Upper lobe of right lung (tissue), 1 donor: Measurements from ENCODE around the gene LYSMD1. TPM values are rescaled to one million over a fixed set of nuclear protein-coding genes. Genes with fewer than 3 reads are reported as not detected.

ENCODE experiments used
- ATAC-seq: fragments of 200-7000 bp; cut with Tn5 transposase; one replicate; pipeline ENCODE4 v1.9.1; 2020; ENCODE audit warnings: mild to moderate bottlenecking, moderate library complexity
- DNase-seq: peaks from one replicate; pipeline ENCODE4 v3.0.0-alpha.2; 2020
- H3K27ac ChIP-seq: fragments of 200-600 bp; one replicate; pipeline ENCODE4 v1.8.0; 2022
- H3K27me3 ChIP-seq: fragments of 200-600 bp; one replicate; pipeline ENCODE4 v1.8.0; 2022; ENCODE audit warnings: mild to moderate bottlenecking
- H3K36me3 ChIP-seq: fragments of 200-600 bp; one replicate; pipeline ENCODE4 v1.8.0; 2022
- H3K4me1 ChIP-seq: fragments of 200-600 bp; one replicate; pipeline ENCODE4 v1.8.0; 2022
- H3K4me3 ChIP-seq: fragments of 200-600 bp; one replicate; pipeline ENCODE4 v1.8.0; 2022; ENCODE audit warnings: mild to moderate bottlenecking
- H3K9me3 ChIP-seq: fragments of 200-600 bp; one replicate; pipeline ENCODE4 v1.8.0; 2022
- CTCF ChIP-seq: fragments of 200-600 bp; IDR thresholded peaks from one replicate; pipeline ENCODE4 v1.8.0; 2022; ENCODE audit warnings: antibody characterized with exemption
- intact Hi-C: fragments of 100-400 bp; cut with DNase I; formaldehyde crosslinking; loops from one replicate; pipeline ENCODE4 v1.11.0; 2022
- total RNA-seq: library from RNA; stranded (reverse); fragmentation: NEBNext Ultra II Directional; extraction: Animal tissue kit (Norgen Biotek cat#: 25700); gene quantifications from one replicate; pipeline ENCODE4 v1.2.1, GENCODE V29; 2021
- donor health status: DM: no; HTN: yes; CAD: no; lungs with severe emphysema.

The LYSMD1 gene
- total RNA-seq, 1 donor from 2014 or later, result 6.2 TPM

GRCh38 chr1:151143986-151144385 is 21.7 kb downstream of the LYSMD1 start:
- ATAC-seq (no peak), DNase-seq (no peak)
- Histone ChIP-seq H3K4me3 (no peak overlapping the region), H3K27me3 (no peaks in the 10 kb centered on the region), H3K27ac (no peak overlapping the region), H3K4me1 (peaks cover 24% of the 10 kb centered on the region), H3K9me3 (no peaks in the 10 kb centered on the region), H3K36me3 (no peaks in the 10 kb centered on the region)
- intact Hi-C loops, result no loop called here
- TF ChIP-seq CTCF, result no peak

GRCh38 chr1:151143057-151143435 is 22.7 kb downstream of the LYSMD1 start:
- Histone ChIP-seq H3K27me3 (no peaks in the 10 kb centered on the region), H3K36me3 (no peaks in the 10 kb centered on the region), H3K4me3 (no peak overlapping the region), H3K27ac (no peak overlapping the region), H3K9me3 (no peaks in the 10 kb centered on the region), H3K4me1 (peaks cover 24% of the 10 kb centered on the region)
- no peak for ATAC-seq
- DNase-seq, result no peak
- TF ChIP-seq CTCF, result no peak
- intact Hi-C loops, result no loop called here

GRCh38 chr1:151142411-151143056 is 23.2 kb downstream of the LYSMD1 start:
- DNase-seq (no peak), ATAC-seq (no peak)
- no peak for TF ChIP-seq CTCF
- intact Hi-C loops, result no loop called here
- H3K4me3 ChIP-seq, result no peak overlapping the region
- H3K27ac ChIP-seq, result no peak overlapping the region
- no peaks in the 10 kb centered on the region for H3K9me3 ChIP-seq
- peaks cover 24% of the 10 kb centered on the region for H3K4me1 ChIP-seq
- no peaks in the 10 kb centered on the region for H3K27me3 ChIP-seq
- no peaks in the 10 kb centered on the region for H3K36me3 ChIP-seq

GRCh38 chr1:151137789-151138188 is 27.9 kb downstream of the LYSMD1 start:
- TF ChIP-seq CTCF, result no peak
- DNase-seq (no peak), ATAC-seq (no peak)
- Histone ChIP-seq H3K36me3 (no peaks in the 10 kb centered on the region), H3K4me3 (no peak overlapping the region), H3K27me3 (no peaks in the 10 kb centered on the region), H3K27ac (no peak overlapping the region), H3K9me3 (no peaks in the 10 kb centered on the region), H3K4me1 (no peaks in the 10 kb centered on the region)
- intact Hi-C loops, result no loop called here

GRCh38 chr1:151135433-151136385 is 30.0 kb downstream of the LYSMD1 start:
- intact Hi-C loops, result no loop called here
- Histone ChIP-seq H3K27ac (no peak overlapping the region), H3K9me3 (no peaks in the 10 kb centered on the region), H3K27me3 (no peaks in the 10 kb centered on the region), H3K4me1 (peaks cover 5% of the 10 kb centered on the region), H3K4me3 (no peak overlapping the region), H3K36me3 (no peaks in the 10 kb centered on the region)
- DNase-seq (no peak), ATAC-seq (no peak)
- no peak for TF ChIP-seq CTCF
